IPS DF 4.7 (cell line): Measurements from ENCODE around the gene KRT2.

Experiments used
- DNase-seq: peaks from one replicate; pipeline ENCODE4 v3.0.0-alpha.2; 2013; ENCODE audit warnings: low spot score; ENCODE audit errors: extremely low read depth

The KRT2 gene

DNA sequence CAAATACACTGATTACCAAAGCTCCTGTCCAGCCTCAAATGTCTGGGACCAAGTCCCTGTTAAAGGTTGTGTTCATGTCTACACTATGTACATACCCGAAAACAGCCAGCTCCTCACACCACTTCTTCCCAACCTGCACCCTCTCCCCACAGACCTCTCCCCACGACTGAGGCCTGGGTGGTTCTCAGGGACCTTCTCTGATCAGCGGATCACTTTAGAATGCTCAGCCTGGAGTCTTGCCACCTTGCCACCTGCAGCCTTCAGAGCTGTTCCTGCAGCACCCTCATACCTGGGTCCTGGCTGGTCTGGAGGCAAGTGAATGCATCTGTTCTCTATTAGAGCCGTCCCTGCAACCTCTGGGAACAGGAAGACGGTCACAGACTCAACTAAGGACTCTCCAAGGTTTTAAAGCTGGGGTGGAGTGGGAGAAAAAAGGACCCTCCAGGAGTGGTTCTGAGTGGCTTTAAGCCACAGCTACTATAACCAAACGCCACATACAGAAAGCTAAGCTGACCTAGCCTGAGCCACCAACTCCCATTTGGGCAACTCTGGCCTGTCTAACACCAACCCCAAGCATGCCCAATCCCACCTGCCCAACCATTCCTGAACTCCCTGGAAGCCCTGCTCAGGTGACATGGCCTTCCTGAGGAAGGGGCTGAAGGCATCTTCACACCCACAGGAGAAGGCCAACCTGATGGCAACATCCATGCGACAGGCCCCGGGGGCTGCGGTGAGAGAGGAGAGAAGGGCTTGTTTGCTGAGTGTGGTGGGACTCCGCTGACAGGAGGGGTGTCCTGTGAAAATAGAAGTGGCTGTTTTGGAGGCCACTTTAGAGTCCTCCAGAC, 8.6 kb downstream of the KRT2 start:
- no peak for DNase-seq

- no peak for DNase-seq
Observed at GRCh38 chr12:52641468-52641867, 10.5 kb downstream of the KRT2 start.

- no peak for DNase-seq
Observed at GRCh38 chr12:52637299-52637698, 14.7 kb downstream of the KRT2 start.

DNA sequence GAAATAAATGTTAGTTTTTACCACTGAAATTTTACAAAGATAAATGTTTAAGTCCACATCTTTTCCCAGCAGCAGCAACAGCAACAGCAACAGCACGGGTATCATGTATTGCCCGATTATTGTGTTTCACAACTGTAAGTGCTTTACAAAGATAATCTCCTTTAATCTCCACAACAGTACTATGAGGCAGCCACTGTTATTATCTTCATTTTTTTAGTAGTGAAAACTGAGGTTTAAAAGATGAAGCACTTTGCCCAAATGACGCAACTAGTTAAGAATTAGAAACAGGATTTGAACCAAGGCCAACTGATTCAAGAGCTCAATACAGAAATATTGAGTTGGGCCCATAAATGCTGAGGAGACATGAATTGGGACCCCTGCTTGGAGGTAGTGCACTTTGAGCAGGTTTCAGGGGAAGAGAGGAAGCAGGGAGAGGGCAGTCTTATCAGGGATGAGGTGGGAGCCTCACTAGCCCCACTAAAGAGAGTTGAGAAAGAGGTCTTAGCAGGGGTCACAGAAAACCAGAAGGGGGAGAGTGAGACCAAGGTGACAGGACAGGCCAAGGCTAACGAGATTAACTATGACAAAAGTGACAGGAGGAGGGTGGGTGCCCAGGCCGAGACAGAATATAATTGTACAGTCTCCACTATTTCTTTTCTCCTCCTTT, 15.3 kb downstream of the KRT2 start:
- no peak for DNase-seq

GRCh38 chr12:52636189-52636588, 15.8 kb downstream of the KRT2 start:
- no peak for DNase-seq

- DNase-seq, result no peak
Observed at GRCh38 chr12:52634266-52635056, 17.6 kb downstream of the KRT2 start.

DNA sequence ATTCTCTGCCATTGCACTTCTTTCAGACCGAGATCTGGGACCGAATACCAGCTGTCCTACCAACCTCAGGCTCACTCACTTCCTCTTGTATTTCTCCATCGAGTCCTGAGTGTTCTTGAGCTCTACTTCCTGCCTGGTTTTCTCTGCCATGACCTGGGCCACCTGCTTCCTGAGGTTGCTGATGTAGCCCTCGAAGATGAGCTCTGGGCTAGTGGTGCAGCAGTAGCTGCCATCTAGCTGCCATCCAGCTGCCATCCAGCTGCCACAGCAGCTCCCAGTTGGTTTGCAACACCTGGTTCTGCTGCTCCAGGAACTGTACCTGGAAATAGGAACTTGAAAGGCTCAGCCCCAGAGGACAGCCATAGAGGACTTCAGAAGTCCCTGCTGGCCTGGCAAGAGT, 18.6 kb downstream of the KRT2 start:
- no peak for DNase-seq

DNA sequence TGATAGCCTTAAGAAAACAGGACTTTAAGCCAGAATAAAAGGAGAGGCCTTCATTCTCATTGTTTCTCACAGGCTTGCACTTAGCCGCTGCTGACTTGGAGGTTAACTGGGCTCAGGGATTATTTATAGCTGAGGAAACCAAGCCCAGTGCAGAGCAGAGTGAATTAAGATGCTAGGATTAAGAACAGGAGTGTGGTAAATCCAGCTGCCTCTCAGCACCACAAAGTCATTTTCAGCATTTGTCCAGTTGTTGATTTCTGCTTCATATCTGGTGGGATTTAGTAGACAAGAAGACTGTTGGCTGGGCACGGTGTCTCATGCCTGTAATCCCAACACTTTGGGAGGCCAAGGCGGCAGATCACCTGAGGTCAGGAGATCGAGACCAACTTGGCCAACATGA, 19.4 kb downstream of the KRT2 start:
- DNase-seq, result no peak

- no peak for DNase-seq
Observed at GRCh38 chr12:52631676-52632459, 20.1 kb downstream of the KRT2 start.

- no peak for DNase-seq
Observed at GRCh38 chr12:52631264-52631663, 20.7 kb downstream of the KRT2 start.

GRCh38 chr12:52630599-52631200, 21.3 kb downstream of the KRT2 start:
- no peak for DNase-seq

- no peak for DNase-seq
Observed at GRCh38 chr12:52630008-52630500, 22.0 kb downstream of the KRT2 start.

- no peak for DNase-seq
Observed at GRCh38 chr12:52629281-52630007, 22.6 kb downstream of the KRT2 start.

DNA sequence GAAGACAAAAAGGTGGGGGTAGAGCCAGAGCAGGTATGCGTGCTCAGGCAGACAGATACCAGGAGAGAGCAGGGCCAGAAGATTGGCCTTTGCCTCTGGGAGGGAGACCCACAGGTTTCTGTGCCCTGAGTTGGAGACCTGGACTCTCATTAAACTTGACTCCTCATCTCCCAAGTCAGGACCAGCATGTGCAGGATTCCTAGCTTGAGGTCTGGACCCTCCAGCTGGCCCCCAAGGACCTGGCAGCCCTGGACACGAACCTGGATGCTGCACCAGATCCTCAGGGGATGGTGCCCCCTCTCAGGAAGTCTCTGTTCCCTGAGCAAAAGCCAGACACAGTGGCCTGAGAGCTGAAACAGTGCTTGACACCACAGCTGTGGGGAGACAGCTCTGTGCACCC, 23.2 kb downstream of the KRT2 start:
- no peak for DNase-seq

DNA sequence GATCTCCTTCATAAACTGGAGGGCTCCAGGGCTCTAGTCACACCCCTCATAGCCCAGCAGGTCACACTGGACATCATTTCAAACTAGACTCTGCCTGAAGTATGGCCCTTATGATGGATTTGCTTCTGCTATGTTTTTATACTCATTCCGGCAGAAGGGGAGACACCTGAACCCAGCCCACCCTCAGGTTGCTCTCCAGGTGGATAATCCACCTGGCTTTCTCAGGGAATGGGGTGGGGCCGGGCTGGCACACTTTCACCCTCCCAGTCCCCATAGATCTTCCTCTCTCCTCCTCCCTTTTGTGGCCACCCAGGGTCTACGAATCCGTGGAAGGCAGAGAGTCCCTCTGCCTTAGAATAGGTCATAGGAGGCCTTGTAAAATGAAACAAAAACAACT, 23.9 kb downstream of the KRT2 start:
- DNase-seq, result no peak

GRCh38 chr12:52627395-52628110, 24.5 kb downstream of the KRT2 start:
- no peak for DNase-seq

DNA sequence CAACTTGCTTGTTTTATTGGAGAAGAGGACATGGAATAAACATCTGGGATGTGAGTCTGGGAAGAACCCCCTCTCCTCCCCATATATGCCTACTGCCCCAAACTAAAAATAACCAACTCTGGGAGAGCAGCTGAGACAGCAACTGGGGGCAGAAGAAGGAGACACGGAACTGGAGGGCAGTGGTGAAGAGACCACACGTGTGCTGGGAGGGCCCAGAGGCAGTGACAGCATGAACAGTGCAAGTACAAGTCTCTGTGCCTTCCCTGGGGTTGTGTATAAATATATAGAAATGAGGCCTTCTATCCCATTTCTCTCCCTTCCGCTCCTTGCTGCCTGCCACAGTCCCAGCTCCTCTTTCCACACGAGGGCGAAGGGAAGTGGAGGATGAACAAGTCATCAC, 29.7 kb downstream of the KRT2 start:
- no peak for DNase-seq

GRCh38 chr12:52618866-52619265, 33.1 kb downstream of the KRT2 start:
- no peak for DNase-seq

- DNase-seq, result no peak
Observed at GRCh38 chr12:52618216-52618615, 33.8 kb downstream of the KRT2 start, which contains the start of gene KRT73. Gene KRT73 (minus strand): TSS chr12:52618559. CDS start chr12:52618524, 35 bp downstream.
